Liver (tissue), 9 donors: ENCODE measurements around the gene MIP. TPM values are rescaled to one million over a fixed set of nuclear protein-coding genes. Genes with fewer than 3 reads are reported as not detected.

ENCODE experiments used
- DNase-seq: peaks from one replicate; pipeline ENCODE4 v3.0.0-alpha.2; 2017; ENCODE audit warnings: low spot score
- H3K27ac ChIP-seq, 2 donors: one replicate each; pipeline ENCODE4 v1.7.0; 2013; ENCODE audit warnings: inconsistent platforms in 2 of 2, low read length in 2 of 2, control low read depth in 1 of 2, low read depth in 1 of 2, mild to moderate bottlenecking in 1 of 2
- H3K27me3 ChIP-seq, 4 donors: one replicate each; pipeline versions ENCODE4 v1.6.1 to v1.7.0; 2013; ENCODE audit warnings: low read length in 3 of 4, inconsistent platforms in 1 of 4, mild to moderate bottlenecking in 1 of 4, moderate library complexity in 1 of 4; ENCODE audit not compliant: control insufficient read depth in 4 of 4, insufficient read depth in 4 of 4
- H3K36me3 ChIP-seq, 4 donors: one replicate each; pipeline versions ENCODE4 v1.6.1 to v1.7.0; 2013; ENCODE audit warnings: low read length in 3 of 4, mild to moderate bottlenecking in 3 of 4, low read depth in 1 of 4, moderate library complexity in 1 of 4; ENCODE audit not compliant: control insufficient read depth in 4 of 4, insufficient read depth in 3 of 4
- H3K4me1 ChIP-seq, 4 donors: one replicate each; pipeline versions ENCODE4 v1.6.1 to v1.7.0; 2013; ENCODE audit warnings: low read length in 3 of 4, mild to moderate bottlenecking in 3 of 4, moderate library complexity in 1 of 4; ENCODE audit not compliant: control insufficient read depth in 4 of 4, insufficient read depth in 4 of 4
- H3K4me3 ChIP-seq, 3 donors: one replicate each; pipeline versions ENCODE4 v1.6.1 to v1.7.0; 2013; ENCODE audit warnings: low read length in 3 of 3, control low read depth in 1 of 3, low read depth in 1 of 3, mild to moderate bottlenecking in 1 of 3
- H3K9ac ChIP-seq, 2 donors: one replicate each; pipeline ENCODE4 v1.7.0; 2013; ENCODE audit warnings: low read length in 2 of 2, mild to moderate bottlenecking in 2 of 2, moderate library complexity in 2 of 2, control low read depth in 1 of 2, low read depth in 1 of 2
- H3K9me3 ChIP-seq, 4 donors: one replicate each; pipeline versions ENCODE4 v1.6.1 to v1.7.0; 2013; ENCODE audit warnings: low read length in 3 of 4; ENCODE audit not compliant: control insufficient read depth in 4 of 4
- EGR1 ChIP-seq, 2 donors: IDR thresholded peaks; 2 replicates each; pipeline ENCODE4 v1.6.1; 2016 to 2018; ENCODE audit warnings: antibody characterized with exemption in 2 of 2, low read depth in 2 of 2
- FOXA1 ChIP-seq: IDR thresholded peaks from 2 replicates; pipeline ENCODE4 v1.6.1; 2016; ENCODE audit warnings: antibody characterized with exemption
- FOXA2 ChIP-seq: IDR thresholded peaks from 2 replicates; pipeline ENCODE4 v1.6.1; 2016; ENCODE audit warnings: antibody characterized with exemption
- GABPA ChIP-seq, 2 donors: IDR thresholded peaks in 1 of 2; conservative IDR thresholded peaks in 1 of 2; 2 replicates each; pipeline ENCODE4 v1.6.1; 2016; ENCODE audit warnings: antibody characterized with exemption in 2 of 2, mild to moderate bottlenecking in 1 of 2, moderate library complexity in 1 of 2
- HNF4A ChIP-seq, 2 donors: conservative IDR thresholded peaks; 2 replicates each; pipeline ENCODE4 v1.6.1; 2016; ENCODE audit warnings: antibody characterized with exemption in 2 of 2, mild to moderate bottlenecking in 2 of 2
- HNF4G ChIP-seq: IDR thresholded peaks from 2 replicates; pipeline ENCODE4 v1.6.1; 2016; ENCODE audit warnings: antibody characterized with exemption
- JUND ChIP-seq, 2 donors: IDR thresholded peaks; 2 replicates each; pipeline ENCODE4 v1.6.1; 2016; ENCODE audit warnings: antibody characterized with exemption in 2 of 2
- NR2F2 ChIP-seq: IDR thresholded peaks from 2 replicates; pipeline ENCODE4 v1.6.1; 2016; ENCODE audit warnings: antibody characterized with exemption
- RAD21 ChIP-seq, 2 donors: IDR thresholded peaks; 2 replicates each; pipeline ENCODE4 v1.6.1; 2016; ENCODE audit warnings: antibody characterized with exemption in 2 of 2, mild to moderate bottlenecking in 2 of 2
- REST ChIP-seq: IDR thresholded peaks from 2 replicates; pipeline ENCODE4 v1.6.1; 2016; ENCODE audit warnings: antibody characterized with exemption, mild to moderate bottlenecking
- RXRA ChIP-seq, 2 donors: IDR thresholded peaks; 2 replicates each; pipeline ENCODE4 v1.6.1; 2017 to 2018; ENCODE audit warnings: antibody characterized with exemption in 2 of 2, mild to moderate bottlenecking in 1 of 2
- ZBTB33 ChIP-seq: IDR thresholded peaks from 2 replicates; pipeline ENCODE4 v1.6.1; 2016; ENCODE audit warnings: antibody characterized with exemption
- WGBS: extraction: QIAGEN DNeasy Blood & Tissue Kit; methylation state at CpG from one replicate; pipeline ENCODE4 v1.1.7; 2013; 5-methylcytosine and 5-hydroxymethylcytosine counted together
- polyA plus RNA-seq, 2 donors: library from polyadenylated mRNA; stranded (reverse) in 1 of 2; unstranded in 1 of 2; fragments of 200-250 nt in 1 of 2; fragments of >200 nt in 1 of 2; fragmentation: Nextera tagmentation in 1 of 2; extraction: Ambion mirVana in 1 of 2; gene quantifications; one replicate each; pipeline versions ENCODE4 v1.2.1 to v1.2.3, GENCODE V29; 2013 to 2015
- total RNA-seq, 2 donors: library from RNA; depleted of rRNA; stranded (reverse); fragments of >200 nt; gene quantifications; one replicate each; pipeline ENCODE4 v1.2.3, GENCODE V29; 2014
- TF ChIP-seq, protein P1 (sequence below): IDR thresholded peaks from 2 replicates; pipeline ENCODE4 v1.6.1; 2016; ENCODE audit warnings: antibody characterized with exemption
- donor health status: healthy.
- donor health status: healthy.
- donor health status: healthy.
- donor health status: healthy.
- donor health status: healthy.

Gene MIP
- total and polyA plus RNA-seq, 4 donors: 0.09 to 0.60 (median 0.39) TPM

DNA sequence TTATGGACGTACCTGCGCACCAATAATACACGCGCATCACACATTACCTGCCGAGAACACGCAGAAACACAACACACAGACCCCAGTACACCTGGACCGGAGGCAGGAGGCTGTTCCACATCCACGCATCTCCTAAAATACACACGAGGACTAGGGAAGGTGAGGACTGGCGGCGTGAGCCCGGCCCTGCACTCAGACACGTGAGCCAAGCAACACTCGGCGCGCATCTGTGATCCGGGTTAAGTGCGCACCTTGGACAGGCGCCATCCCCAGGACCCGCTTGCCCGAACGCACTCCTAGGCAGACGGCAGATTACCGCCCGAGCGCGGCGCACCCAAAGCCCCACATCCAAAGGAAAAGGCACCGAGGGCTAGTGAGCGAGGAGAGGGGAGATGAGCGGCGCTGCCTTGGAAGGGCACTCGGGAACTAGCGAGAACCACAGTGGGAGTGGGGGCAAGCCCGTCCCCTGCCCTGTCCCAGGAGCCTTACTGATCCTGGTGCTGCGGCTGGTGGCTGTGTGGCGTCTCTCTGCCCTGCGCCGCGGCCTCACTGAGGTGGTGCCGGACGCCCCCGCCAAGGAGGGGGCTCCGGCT lies 33.1 kb upstream of the MIP start:
- Histone ChIP-seq H3K27me3 (no peaks in the 10 kb centered on the region), H3K9me3 (no peaks in the 10 kb centered on the region), H3K36me3 (peaks cover 0 to 1% (median 0%) of the 10 kb centered on the region in 4 donors), H3K9ac (peak overlapping the region; percentile 30 to 52), H3K4me1 (peaks cover 0 to 44% (median 27%) of the 10 kb centered on the region in 4 donors), H3K27ac (peak overlapping the region; percentile 78 to 81), H3K4me3 (peak overlapping the region; percentile 54 to 60 (median 55))
- 4% methylated on average over 44 of the region's 44 CpGs for WGBS
- TF ChIP-seq ZBTB33 (no peak), REST (peak; percentile 24), JUND (IDR thresholded peaks at IDR 0.05) (no peak), RAD21 (IDR thresholded peaks at IDR 0.05) (no peak), NR2F2 (no peak), FOXA2 (no peak), RXRA (IDR thresholded peaks at IDR 0.05) (peak in 1 of 2 donors; percentile 38), HNF4A (conservative IDR thresholded peaks at IDR 0.05) (no peak), EGR1 (IDR thresholded peaks at IDR 0.05; ENCODE audit: low read depth in 2 of 2) (peak; percentile 81 to 93), GABPA (IDR thresholded peaks at IDR 0.05 in 1 of 2, conservative IDR thresholded peaks at IDR 0.05 in 1 of 2) (no peak)
- TF ChIP-seq, protein P1, sequence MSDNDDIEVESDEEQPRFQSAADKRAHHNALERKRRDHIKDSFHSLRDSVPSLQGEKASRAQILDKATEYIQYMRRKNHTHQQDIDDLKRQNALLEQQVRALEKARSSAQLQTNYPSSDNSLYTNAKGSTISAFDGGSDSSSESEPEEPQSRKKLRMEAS: peak; percentile 64
- DNase-seq: peak; percentile 50

GRCh38 chr12:56486694-56487093 lies 32.2 kb upstream of the MIP start:
- Histone ChIP-seq H3K4me3 (peak overlapping the region; percentile 54 to 60 (median 55)), H3K27ac (peak overlapping the region; percentile 78 to 81), H3K4me1 (peaks cover 0 to 47% (median 28%) of the 10 kb centered on the region in 4 donors), H3K9me3 (no peaks in the 10 kb centered on the region), H3K27me3 (no peaks in the 10 kb centered on the region), H3K9ac (no peak overlapping the region), H3K36me3 (peaks cover 0 to 1% (median 0%) of the 10 kb centered on the region in 4 donors)
- no peak for DNase-seq
- TF ChIP-seq FOXA1: no peak
- WGBS: 65% methylated on average over 12 of the region's 12 CpGs

- Histone ChIP-seq H3K9ac (no peak overlapping the region), H3K27ac (peak overlapping the region; percentile 23 to 42), H3K9me3 (no peaks in the 10 kb centered on the region), H3K36me3 (peaks cover 0 to 1% (median 0%) of the 10 kb centered on the region in 4 donors), H3K4me3 (no peak overlapping the region), H3K27me3 (no peaks in the 10 kb centered on the region), H3K4me1 (peaks cover 1 to 57% (median 34%) of the 10 kb centered on the region in 4 donors)
- 83% methylated on average over 1 of the region's 1 CpG for WGBS
- DNase-seq: no peak
- no peak for TF ChIP-seq HNF4G
- TF ChIP-seq NR2F2: no peak
- TF ChIP-seq HNF4A (conservative IDR thresholded peaks at IDR 0.05): no peak
- TF ChIP-seq GABPA (IDR thresholded peaks at IDR 0.05 in 1 of 2, conservative IDR thresholded peaks at IDR 0.05 in 1 of 2): no peak
Measured at GRCh38 chr12:56484566-56484965, 30.1 kb upstream of the MIP start.
